Activated naive CD8-positive, alpha-beta T cell treated with anti-CD3 and anti-CD28 coated beads for 36 hours (primary cell): ENCODE results near the gene SCNM1. TPM values are rescaled to one million over a fixed set of nuclear protein-coding genes. Genes with fewer than 3 reads are reported as not detected.
"Not testable (repeated sequence)": the region's sequence is repeated elsewhere in the genome, so short reads cannot be mapped to it uniquely, and the experiment has no call there.

Source experiments
- DNase-seq: peaks from one replicate; pipeline ENCODE4 v3.0.0; 2021
- H3K27ac Mint-ChIP-seq: one replicate; pipeline ENCODE4 v1.8.0; 2022; ENCODE audit warnings: mild to moderate bottlenecking, moderate library complexity, mixed read lengths
- H3K27me3 Mint-ChIP-seq: one replicate; pipeline ENCODE4 v1.8.0; 2022; ENCODE audit warnings: mild to moderate bottlenecking, mixed read lengths
- H3K36me3 Mint-ChIP-seq: one replicate; pipeline ENCODE4 v1.8.0; 2021; ENCODE audit warnings: mild to moderate bottlenecking, mixed read lengths
- H3K4me1 Mint-ChIP-seq: one replicate; pipeline ENCODE4 v1.8.0; 2021; ENCODE audit warnings: mixed read lengths
- H3K4me3 Mint-ChIP-seq: one replicate; pipeline ENCODE4 v1.8.0; 2022; ENCODE audit warnings: mild to moderate bottlenecking, moderate library complexity, mixed read lengths
- H3K9me3 Mint-ChIP-seq: one replicate; pipeline ENCODE4 v1.8.0; 2022; ENCODE audit warnings: mixed read lengths
- total RNA-seq, 2 experiments: library from RNA; stranded (reverse); gene quantifications; one replicate each; pipeline ENCODE4 v1.2.3, GENCODE V29; 2021

The SCNM1 gene
- total RNA-seq, 2 experiments from 2014 or later: 80.9 to 81.9 TPM

DNA sequence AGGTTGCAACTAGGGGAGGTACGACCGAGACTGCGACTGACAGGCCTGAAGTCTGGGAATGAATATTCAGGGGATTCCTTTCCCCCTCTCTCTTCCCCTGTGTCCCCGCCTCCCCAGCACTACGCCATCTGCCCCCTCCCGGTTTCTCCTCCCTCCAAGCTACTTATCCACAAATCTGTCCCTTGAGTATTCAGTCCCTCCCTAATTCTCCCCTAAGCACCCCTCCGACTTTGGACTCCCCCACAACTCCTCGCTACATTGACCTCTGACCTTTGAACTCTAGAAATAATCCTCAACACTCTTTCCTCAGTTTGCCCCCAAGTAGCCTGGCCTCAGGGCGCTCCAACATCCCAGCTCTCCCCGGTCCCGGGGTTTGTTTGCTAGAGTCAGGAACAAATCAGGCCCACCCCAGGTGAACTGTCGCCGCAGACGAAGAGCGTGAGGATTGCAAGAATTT is 635 bp upstream of the SCNM1 start:
- H3K9me3 Mint-ChIP-seq: no peaks in the 10 kb centered on the region
- peaks cover 39% of the 10 kb centered on the region for H3K36me3 Mint-ChIP-seq

GRCh38 chr1:151166505-151166956 is 587 bp downstream of the SCNM1 start:
- Mint-ChIP-seq H3K27ac (peak overlapping the region; percentile 98), H3K4me3 (peak overlapping the region; percentile 96), H3K36me3 (peaks cover 32% of the 10 kb centered on the region), H3K27me3 (no peaks in the 10 kb centered on the region), H3K4me1 (peaks cover 53% of the 10 kb centered on the region), H3K9me3 (no peaks in the 10 kb centered on the region)
- DNase-seq: no peak

More for the DNA sequence above, 635 bp upstream of the SCNM1 start:
- no peaks in the 10 kb centered on the region for H3K27me3 Mint-ChIP-seq
- peak overlapping the region; percentile 98 for H3K27ac Mint-ChIP-seq
- H3K4me3 Mint-ChIP-seq: peak overlapping the region; percentile 96
- no peak for DNase-seq
- H3K4me1 Mint-ChIP-seq: peaks cover 60% of the 10 kb centered on the region

DNA sequence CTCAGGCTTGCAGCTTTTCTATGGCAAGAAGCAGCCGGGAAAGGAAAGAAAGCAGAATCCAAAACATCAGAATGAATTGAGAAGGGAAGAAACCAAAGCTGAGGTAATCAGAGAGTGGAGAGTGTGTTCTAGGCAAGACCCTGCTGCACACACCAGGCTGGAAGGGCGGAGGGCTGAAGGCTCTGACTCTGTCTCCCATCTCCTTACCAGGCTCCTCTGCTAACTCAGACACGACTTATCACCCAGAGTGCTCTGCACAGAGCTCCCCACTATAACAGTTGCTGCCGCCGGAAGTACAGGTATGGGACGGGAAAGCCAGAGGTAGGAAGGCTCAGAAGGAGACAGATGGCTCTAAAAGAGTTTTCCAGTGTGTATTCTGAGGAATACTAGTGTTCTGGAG is 1.2 kb downstream of the SCNM1 start:
- Mint-ChIP-seq H3K9me3 (no peaks in the 10 kb centered on the region), H3K4me3 (peak overlapping the region; percentile 96), H3K36me3 (peaks cover 27% of the 10 kb centered on the region), H3K4me1 (peaks cover 47% of the 10 kb centered on the region), H3K27me3 (no peaks in the 10 kb centered on the region), H3K27ac (peak overlapping the region; percentile 98)
- no peak for DNase-seq

DNA sequence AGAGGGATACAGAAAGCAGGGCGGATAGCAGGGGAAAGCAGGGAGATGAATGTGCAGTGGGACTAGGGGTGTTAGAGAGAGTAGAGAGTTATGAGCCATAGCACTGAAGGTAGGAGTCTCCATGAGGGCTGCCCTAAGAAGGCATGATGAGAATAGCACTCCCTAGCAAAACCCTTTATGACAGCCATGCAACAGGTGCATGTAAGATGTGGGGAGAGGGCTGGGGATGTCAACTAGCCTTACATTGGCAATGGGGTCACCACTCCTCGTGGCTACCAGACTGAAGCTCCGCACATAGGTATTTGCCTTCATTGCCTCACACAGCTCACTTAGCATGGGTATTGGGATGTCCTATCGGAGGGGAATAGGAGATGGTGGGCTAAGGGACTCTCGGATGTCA is 5.2 kb downstream of the SCNM1 start:
- H3K36me3 Mint-ChIP-seq: peaks cover 15% of the 10 kb centered on the region
- no peak overlapping the region for H3K4me3 Mint-ChIP-seq
- H3K27ac Mint-ChIP-seq: peak overlapping the region; percentile 27
- H3K9me3 Mint-ChIP-seq: no peaks in the 10 kb centered on the region
- H3K27me3 Mint-ChIP-seq: no peaks in the 10 kb centered on the region
- DNase-seq: no peak
- peaks cover 15% of the 10 kb centered on the region for H3K4me1 Mint-ChIP-seq

- no peak for DNase-seq
- Mint-ChIP-seq H3K27ac (no peak overlapping the region), H3K4me1 (peaks cover 1% of the 10 kb centered on the region), H3K4me3 (no peak overlapping the region), H3K27me3 (no peaks in the 10 kb centered on the region), H3K9me3 (no peaks in the 10 kb centered on the region), H3K36me3 (peaks cover 15% of the 10 kb centered on the region)
Observed at GRCh38 chr1:151175041-151175741, 9.2 kb downstream of the SCNM1 start.

GRCh38 chr1:151175863-151176262 is 9.9 kb downstream of the SCNM1 start, which contains the start of gene TMOD4:
TMOD4 (minus strand) TSS chr1:151175981; CDS start chr1:151174875, 1,106 bp downstream.
- H3K4me3 Mint-ChIP-seq: no peak within 1 kb of the TSS
- H3K27me3 Mint-ChIP-seq: no peaks in the 10 kb centered on the region

GRCh38 chr1:151176514-151177045 is 10.6 kb downstream of the SCNM1 start:
- Mint-ChIP-seq H3K9me3 (no peaks in the 10 kb centered on the region), H3K4me1 (peaks cover 1% of the 10 kb centered on the region), H3K4me3 (no peak overlapping the region), H3K36me3 (peaks cover 21% of the 10 kb centered on the region), H3K27ac (no peak overlapping the region), H3K27me3 (no peaks in the 10 kb centered on the region)
- no peak for DNase-seq

More at GRCh38 chr1:151175863-151176262, 9.9 kb downstream of the SCNM1 start, which contains the start of gene TMOD4:
- no peak for DNase-seq
- H3K36me3 Mint-ChIP-seq: peaks cover 19% of the 10 kb centered on the region
- peaks cover 1% of the 10 kb centered on the region for H3K4me1 Mint-ChIP-seq
- H3K27ac Mint-ChIP-seq: no peak within 1 kb of the TSS
- no peaks in the 10 kb centered on the region for H3K9me3 Mint-ChIP-seq

DNA sequence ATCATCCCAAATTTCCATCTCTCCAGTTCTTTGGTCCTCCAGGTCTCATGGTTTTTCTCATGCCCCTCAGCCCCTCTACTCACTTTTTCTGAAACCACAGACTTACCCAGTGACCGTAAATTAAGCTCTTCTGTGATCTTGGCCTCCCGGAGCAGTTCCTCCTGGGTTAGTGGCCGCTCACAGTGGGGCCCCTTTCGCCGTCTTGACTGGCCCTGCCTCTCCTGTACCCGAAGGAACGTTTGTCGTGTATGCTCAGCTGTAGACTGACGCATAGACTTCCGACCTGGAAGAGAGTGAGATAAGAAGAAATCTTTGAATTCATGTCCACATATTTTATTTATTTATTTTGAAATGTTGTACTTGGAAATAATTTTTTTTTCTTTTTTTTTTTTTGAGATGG is 18.3 kb downstream of the SCNM1 start:
- Mint-ChIP-seq H3K4me3 (no peak overlapping the region), H3K4me1 (peaks cover 15% of the 10 kb centered on the region), H3K27ac (no peak overlapping the region), H3K9me3 (no peaks in the 10 kb centered on the region), H3K36me3 (peaks cover 31% of the 10 kb centered on the region), H3K27me3 (no peaks in the 10 kb centered on the region)
- no peak for DNase-seq

- H3K36me3 Mint-ChIP-seq: peaks cover 17% of the 10 kb centered on the region
- H3K27ac Mint-ChIP-seq: no peak overlapping the region
- DNase-seq: no peak
- H3K4me3 Mint-ChIP-seq: no peak overlapping the region
- no peaks in the 10 kb centered on the region for H3K9me3 Mint-ChIP-seq
- peaks cover 18% of the 10 kb centered on the region for H3K4me1 Mint-ChIP-seq
- no peaks in the 10 kb centered on the region for H3K27me3 Mint-ChIP-seq
Observed at GRCh38 chr1:151187205-151187604, 21.3 kb downstream of the SCNM1 start.

DNA sequence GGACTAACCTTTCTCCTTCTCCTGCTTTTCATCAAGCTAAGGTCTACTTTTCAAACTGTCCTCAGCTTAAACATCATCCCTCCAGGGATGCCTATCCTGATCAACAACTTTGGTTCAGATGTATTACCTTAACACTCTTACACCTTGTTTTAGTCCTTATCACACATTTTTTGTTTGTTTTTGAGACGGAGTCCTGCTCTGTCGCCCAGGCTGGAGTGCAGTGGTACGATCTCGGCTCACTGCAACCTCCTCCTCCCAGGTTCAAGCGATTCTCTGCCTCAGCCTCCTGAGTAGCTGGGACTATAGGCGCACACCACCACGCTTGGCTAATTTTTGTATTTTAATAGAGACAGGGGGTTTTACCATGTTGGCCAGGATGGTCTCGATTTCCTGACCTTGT is 22.7 kb downstream of the SCNM1 start:
- H3K27me3 Mint-ChIP-seq, H3K9me3 Mint-ChIP-seq, DNase-seq: not testable (repeated sequence)
- Mint-ChIP-seq H3K4me3 (peak overlapping the region; percentile 100), H3K27ac (peak overlapping the region; percentile 99), H3K4me1 (peaks cover 18% of the 10 kb centered on the region), H3K36me3 (peaks cover 10% of the 10 kb centered on the region)

DNA sequence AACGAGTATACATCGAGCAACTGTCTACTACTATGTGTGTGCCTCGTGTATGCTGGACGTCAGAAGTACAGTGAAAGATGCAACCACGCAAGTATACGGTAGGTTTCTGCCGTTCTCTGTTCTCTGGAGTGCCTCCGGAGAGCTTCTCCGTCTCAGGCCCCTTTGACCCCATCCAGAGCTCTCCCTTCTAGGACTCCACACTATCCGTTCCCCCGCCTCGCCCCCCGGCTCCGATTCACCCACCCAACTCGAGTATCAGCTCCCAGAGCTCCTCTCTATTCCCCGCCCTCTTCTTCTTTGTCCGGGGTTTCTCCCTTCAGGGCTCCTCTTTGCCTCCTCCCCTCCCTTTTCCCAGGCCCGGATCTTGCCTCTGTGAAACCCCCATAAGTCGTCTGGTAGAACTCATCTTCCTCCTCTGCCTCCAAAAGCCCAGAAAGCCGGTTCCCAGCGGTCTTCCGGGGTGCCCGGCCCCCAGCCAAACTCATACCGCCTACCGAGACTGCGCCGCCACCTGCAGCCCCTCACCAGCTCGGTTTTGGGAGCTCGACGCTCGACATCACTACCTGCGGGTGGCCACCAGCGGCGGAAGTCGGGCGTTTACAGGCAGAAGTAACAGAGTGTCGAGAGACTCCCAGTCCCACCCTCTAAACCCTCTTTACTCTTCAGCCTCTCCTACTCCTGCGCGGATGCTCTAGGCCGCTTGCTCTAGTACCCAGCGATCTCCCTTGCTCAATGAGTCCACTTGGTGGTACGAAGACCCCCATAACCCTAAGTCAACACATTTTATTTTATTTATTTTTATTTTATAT is 23.9 kb downstream of the SCNM1 start, which contains the start of gene VPS72:
Gene VPS72 (minus strand): TSS at position 561 of the 809 bp plus-strand sequence. CDS start 76 bp downstream, at position 485.
- H3K9me3 Mint-ChIP-seq: no peaks in the 10 kb centered on the region
- peaks cover 18% of the 10 kb centered on the region for H3K4me1 Mint-ChIP-seq
- H3K36me3 Mint-ChIP-seq: peaks cover 6% of the 10 kb centered on the region
- peak within 1 kb of the TSS; percentile 99 for H3K27ac Mint-ChIP-seq
- peak; percentile 88 for DNase-seq
- H3K4me3 Mint-ChIP-seq: peak within 1 kb of the TSS; percentile 100
- no peaks in the 10 kb centered on the region for H3K27me3 Mint-ChIP-seq

DNA sequence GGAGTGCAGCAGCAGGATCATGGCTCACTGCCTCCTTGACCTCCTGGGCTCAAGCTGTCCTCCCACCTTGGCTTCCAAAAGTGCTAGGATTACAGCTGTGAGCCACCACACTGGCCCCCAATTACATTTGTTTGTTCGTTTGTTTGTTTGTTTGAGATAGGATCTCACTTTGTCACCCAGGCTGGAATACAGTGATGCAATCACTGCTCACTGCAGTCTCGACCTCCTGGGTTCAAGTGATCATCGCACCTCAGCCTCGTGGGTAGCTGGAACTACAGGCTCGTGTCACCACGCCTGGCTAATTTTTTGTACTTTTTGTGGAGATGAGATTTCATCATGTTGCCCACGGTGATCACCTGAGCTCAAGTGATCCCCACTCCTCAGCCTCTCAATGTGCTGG is 26.1 kb downstream of the SCNM1 start:
- H3K27ac Mint-ChIP-seq: no peak overlapping the region
- H3K4me3 Mint-ChIP-seq: no peak overlapping the region
- no peaks in the 10 kb centered on the region for H3K27me3 Mint-ChIP-seq
- H3K36me3 Mint-ChIP-seq: peaks cover 4% of the 10 kb centered on the region
- H3K9me3 Mint-ChIP-seq: no peaks in the 10 kb centered on the region
- no peak for DNase-seq
- peaks cover 15% of the 10 kb centered on the region for H3K4me1 Mint-ChIP-seq

- Mint-ChIP-seq H3K27ac (no peak overlapping the region), H3K36me3 (peaks cover 4% of the 10 kb centered on the region), H3K4me1 (peaks cover 21% of the 10 kb centered on the region), H3K9me3 (no peaks in the 10 kb centered on the region), H3K4me3 (no peak overlapping the region), H3K27me3 (peaks cover 1% of the 10 kb centered on the region)
- DNase-seq: no peak
Observed at GRCh38 chr1:151193304-151193703, 27.4 kb downstream of the SCNM1 start.

- Mint-ChIP-seq H3K27ac (no peak overlapping the region), H3K36me3 (peaks cover 4% of the 10 kb centered on the region), H3K9me3 (no peaks in the 10 kb centered on the region), H3K4me1 (peaks cover 18% of the 10 kb centered on the region), H3K27me3 (peaks cover 4% of the 10 kb centered on the region), H3K4me3 (no peak overlapping the region)
- no peak for DNase-seq
Observed at GRCh38 chr1:151193856-151194255, 27.9 kb downstream of the SCNM1 start.
